H7 (cell line): ENCODE data around the gene ACSS2. TPM values are rescaled to one million over a fixed set of nuclear protein-coding genes. Genes with fewer than 3 reads are reported as not detected.
A peak's percentile ranks its signal among the peaks of the same experiment; 100 is the strongest.
"Not testable (repeated sequence)": the region's sequence is repeated elsewhere in the genome, so short reads cannot be mapped to it uniquely, and the experiment has no call there.

Source experiments
- DNase-seq: peaks from one replicate; pipeline ENCODE4 v3.0.0; 2012
- H3K27me3 ChIP-seq: 2 replicates; pipeline ENCODE4 v1.6.0; 2011; ENCODE audit warnings: mild to moderate bottlenecking, low read length; ENCODE audit not compliant: control insufficient read depth, insufficient read depth
- H3K36me3 ChIP-seq: replicated peaks from 2 replicates; pipeline ENCODE4 v1.5.1; 2011; ENCODE audit warnings: low read length; ENCODE audit not compliant: control insufficient read depth, insufficient read depth
- H3K4me3 ChIP-seq: 2 replicates; pipeline ENCODE4 v1.5.1; 2011; ENCODE audit warnings: low read depth, mild to moderate bottlenecking, control low read depth, low read length, moderate library complexity; ENCODE audit not compliant: insufficient read depth
- total RNA-seq: library from RNA; depleted of rRNA; stranded (reverse); fragments of >200 nt; shearing (Covaris generic); gene quantifications from 2 replicates; pipeline ENCODE4 v1.2.3, GENCODE V29; 2014

The ACSS2 gene
- total RNA-seq, 1 experiment from 2014 or later: 14.6 TPM

GRCh38 chr20:34863421-34863965, 12.9 kb upstream of the ACSS2 start:
- peak; percentile 69 for DNase-seq
- H3K27me3 ChIP-seq: no peaks in the 10 kb centered on the region; the same call in 1 of the 2 replicates
- H3K36me3 ChIP-seq: no peaks in the 10 kb centered on the region; the same call in 1 of the 2 replicates
- H3K4me3 ChIP-seq: peak overlapping the region; percentile 24

GRCh38 chr20:34864216-34864615, 12.2 kb upstream of the ACSS2 start:
- no peak overlapping the region for H3K4me3 ChIP-seq
- H3K36me3 ChIP-seq: no peaks in the 10 kb centered on the region; the same call in 1 of the 2 replicates
- no peak for DNase-seq
- no peaks in the 10 kb centered on the region; the same call in 1 of the 2 replicates for H3K27me3 ChIP-seq

GRCh38 chr20:34871320-34871926, 5.0 kb upstream of the ACSS2 start:
- DNase-seq: no peak
- H3K27me3 ChIP-seq: peaks cover 22% of the 10 kb centered on the region
- H3K4me3 ChIP-seq: no peak overlapping the region
- no peaks in the 10 kb centered on the region for H3K36me3 ChIP-seq

GRCh38 chr20:34871966-34872621, 4.3 kb upstream of the ACSS2 start:
- peak overlapping the region; percentile 78 for H3K4me3 ChIP-seq
- peak; percentile 26 for DNase-seq
- H3K27me3 ChIP-seq: peaks cover 26% of the 10 kb centered on the region
- no peaks in the 10 kb centered on the region for H3K36me3 ChIP-seq

- H3K36me3 ChIP-seq: no peaks in the 10 kb centered on the region
- DNase-seq: peak; percentile 97
- peaks cover 29% of the 10 kb centered on the region for H3K27me3 ChIP-seq
- peak within 1 kb of the TSS; percentile 78 for H3K4me3 ChIP-seq
Observed at GRCh38 chr20:34872622-34873224, 3.7 kb upstream of the ACSS2 start, which contains the start of gene GGT7. Gene GGT7, minus strand, starts transcription at chr20:34872856. Its CDS starts 41 bp downstream, at chr20:34872815.

GRCh38 chr20:34873583-34874093, 2.8 kb upstream of the ACSS2 start:
- no peak for DNase-seq
- Histone ChIP-seq H3K27me3 (peaks cover 34% of the 10 kb centered on the region), H3K36me3 (no peaks in the 10 kb centered on the region), H3K4me3 (no peak overlapping the region)

GRCh38 chr20:34874094-34874654, 2.2 kb upstream of the ACSS2 start:
- H3K4me3 ChIP-seq: no peak overlapping the region

GRCh38 chr20:34875642-34876405, 588 bp upstream of the ACSS2 start:
- Histone ChIP-seq H3K27me3 (peaks cover 34% of the 10 kb centered on the region), H3K36me3 (no peaks in the 10 kb centered on the region), H3K4me3 (peak overlapping the region; percentile 32)
- no peak for DNase-seq

More at GRCh38 chr20:34874094-34874654, 2.2 kb upstream of the ACSS2 start:
- Histone ChIP-seq H3K36me3 (no peaks in the 10 kb centered on the region), H3K27me3 (peaks cover 34% of the 10 kb centered on the region)
- peak; percentile 83 for DNase-seq

- no peak overlapping the region for H3K4me3 ChIP-seq
- H3K27me3 ChIP-seq: peaks cover 12% of the 10 kb centered on the region
- DNase-seq: no peak
- peaks cover 9% of the 10 kb centered on the region for H3K36me3 ChIP-seq
Observed at GRCh38 chr20:34880215-34880850, 3.9 kb downstream of the ACSS2 start.

- not testable (repeated sequence) for DNase-seq, H3K4me3 ChIP-seq, H3K36me3 ChIP-seq
- peaks cover 12% of the 10 kb centered on the region for H3K27me3 ChIP-seq
Observed at GRCh38 chr20:34880971-34881370, 4.6 kb downstream of the ACSS2 start.

- Histone ChIP-seq H3K36me3 (peaks cover 9% of the 10 kb centered on the region), H3K27me3 (peaks cover 12% of the 10 kb centered on the region), H3K4me3 (no peak overlapping the region)
- DNase-seq: no peak
Observed at GRCh38 chr20:34881689-34882088, 5.3 kb downstream of the ACSS2 start.

GRCh38 chr20:34883087-34883688, 6.8 kb downstream of the ACSS2 start:
- H3K36me3 ChIP-seq: peaks cover 9% of the 10 kb centered on the region
- H3K4me3 ChIP-seq: no peak overlapping the region
- no peak for DNase-seq
- no peaks in the 10 kb centered on the region; the same call in 1 of the 2 replicates for H3K27me3 ChIP-seq

GRCh38 chr20:34883809-34884208, 7.4 kb downstream of the ACSS2 start:
- Histone ChIP-seq H3K36me3 (peaks cover 9% of the 10 kb centered on the region), H3K27me3 (no peaks in the 10 kb centered on the region; the same call in 1 of the 2 replicates), H3K4me3 (no peak overlapping the region)
- no peak for DNase-seq
